NOMO-1 treated with dmso at 0.1 percent for 144 hours (cell line): ENCODE measurements around the gene SLC24A4.
A peak's percentile ranks its signal among the peaks of the same experiment; 100 is the strongest.

Experiments used
- DNase-seq: peaks from one replicate; lab custom pipeline; 2025; ENCODE audit not compliant: unreplicated experiment; lab: John Stamatoyannopoulos, UW

Gene SLC24A4

GRCh38 chr14:92316937-92317336 lies 6.0 kb upstream of the SLC24A4 start:
- DNase-seq, result no peak

- DNase-seq, result no peak
These were observed 5.5 kb upstream of the SLC24A4 start for GRCh38 chr14:92317511-92317910.

- DNase-seq, result no peak
These were observed 1.3 kb upstream of the SLC24A4 start for GRCh38 chr14:92321701-92322100.

GRCh38 chr14:92322516-92322915 lies 449 bp upstream of the SLC24A4 start:
- DNase-seq, result no peak

GRCh38 chr14:92323916-92324818 lies 1.2 kb downstream of the SLC24A4 start:
- no peak for DNase-seq

- no peak for DNase-seq
These were observed 2.9 kb downstream of the SLC24A4 start for GRCh38 chr14:92325835-92326234.

- DNase-seq, result no peak
These were observed 5.8 kb downstream of the SLC24A4 start for GRCh38 chr14:92328664-92329255.

GRCh38 chr14:92334050-92334449 lies 11.1 kb downstream of the SLC24A4 start:
- no peak for DNase-seq

GRCh38 chr14:92336363-92336762 lies 13.4 kb downstream of the SLC24A4 start:
- DNase-seq, result no peak

GRCh38 chr14:92339426-92339825 lies 16.5 kb downstream of the SLC24A4 start:
- DNase-seq, result no peak

- DNase-seq, result no peak
These were observed 17.1 kb downstream of the SLC24A4 start for GRCh38 chr14:92340071-92340470.

- no peak for DNase-seq
These were observed 18.0 kb downstream of the SLC24A4 start for GRCh38 chr14:92340931-92341330.

GRCh38 chr14:92341791-92342190 lies 18.8 kb downstream of the SLC24A4 start:
- no peak for DNase-seq

GRCh38 chr14:92348154-92348553 lies 25.2 kb downstream of the SLC24A4 start:
- DNase-seq, result no peak

GRCh38 chr14:92351750-92352149 lies 28.8 kb downstream of the SLC24A4 start:
- DNase-seq, result no peak

- DNase-seq, result peak; percentile 8
These were observed 29.4 kb downstream of the SLC24A4 start for GRCh38 chr14:92352158-92352985.

- no peak for DNase-seq
These were observed 30.5 kb downstream of the SLC24A4 start for GRCh38 chr14:92353447-92353846.

- no peak for DNase-seq
These were observed 33.7 kb downstream of the SLC24A4 start for GRCh38 chr14:92356677-92357076.

- DNase-seq, result no peak
These were observed 37.8 kb downstream of the SLC24A4 start for GRCh38 chr14:92360651-92361370.

GRCh38 chr14:92362781-92363235 lies 39.8 kb downstream of the SLC24A4 start:
- no peak for DNase-seq

GRCh38 chr14:92366237-92366636 lies 43.3 kb downstream of the SLC24A4 start:
- DNase-seq, result no peak
